Left ventricle myocardium inferior (tissue), 1 donor: ENCODE data around the gene USP6. TPM values are rescaled to one million over a fixed set of nuclear protein-coding genes. Genes with fewer than 3 reads are reported as not detected.
"Not testable (repeated sequence)": the region's sequence is repeated elsewhere in the genome, so short reads cannot be mapped to it uniquely, and the experiment has no call there.

Experiments
- DNase-seq: peaks from one replicate; pipeline ENCODE4 v3.0.0-alpha.2; 2020
- H3K27ac ChIP-seq: fragments of 200-600 bp; replicated peaks from 2 replicates; pipeline ENCODE4 v1.8.0; 2021
- H3K27me3 ChIP-seq: fragments of 200-600 bp; 2 replicates; pipeline ENCODE4 v1.8.0; 2021; ENCODE audit warnings: low read depth
- H3K36me3 ChIP-seq: fragments of 200-600 bp; 2 replicates; pipeline ENCODE4 v1.8.0; 2021
- H3K4me1 ChIP-seq: fragments of 200-600 bp; 2 replicates; pipeline ENCODE4 v1.8.0; 2021
- H3K4me3 ChIP-seq: fragments of 200-600 bp; 2 replicates; pipeline ENCODE4 v1.8.0; 2021; ENCODE audit warnings: mild to moderate bottlenecking, moderate library complexity
- H3K9me3 ChIP-seq: fragments of 200-600 bp; replicated peaks from 2 replicates; pipeline ENCODE4 v1.8.0; 2021
- CTCF ChIP-seq: fragments of 200-600 bp; IDR thresholded peaks from 2 replicates; pipeline ENCODE4 v1.8.0; 2021; ENCODE audit warnings: antibody characterized with exemption, mild to moderate bottlenecking, borderline replicate concordance
- intact Hi-C: fragments of 100-400 bp; cut with micrococcal nuclease; formaldehyde crosslinking; loops from one replicate; pipeline ENCODE4 v1.11.0; 2022
- total RNA-seq: library from RNA; stranded (reverse); fragmentation: NEBNext Ultra II Directional; extraction: Animal tissue kit (Norgen Biotek cat#: 25700); gene quantifications from one replicate; pipeline ENCODE4 v1.2.1, GENCODE V29; 2021
- donor health status: DM: no; HTN: yes; CAD: no; lungs with severe emphysema.

Gene USP6
- total RNA-seq, 1 donor from 2014 or later, result 0.05 TPM

DNA sequence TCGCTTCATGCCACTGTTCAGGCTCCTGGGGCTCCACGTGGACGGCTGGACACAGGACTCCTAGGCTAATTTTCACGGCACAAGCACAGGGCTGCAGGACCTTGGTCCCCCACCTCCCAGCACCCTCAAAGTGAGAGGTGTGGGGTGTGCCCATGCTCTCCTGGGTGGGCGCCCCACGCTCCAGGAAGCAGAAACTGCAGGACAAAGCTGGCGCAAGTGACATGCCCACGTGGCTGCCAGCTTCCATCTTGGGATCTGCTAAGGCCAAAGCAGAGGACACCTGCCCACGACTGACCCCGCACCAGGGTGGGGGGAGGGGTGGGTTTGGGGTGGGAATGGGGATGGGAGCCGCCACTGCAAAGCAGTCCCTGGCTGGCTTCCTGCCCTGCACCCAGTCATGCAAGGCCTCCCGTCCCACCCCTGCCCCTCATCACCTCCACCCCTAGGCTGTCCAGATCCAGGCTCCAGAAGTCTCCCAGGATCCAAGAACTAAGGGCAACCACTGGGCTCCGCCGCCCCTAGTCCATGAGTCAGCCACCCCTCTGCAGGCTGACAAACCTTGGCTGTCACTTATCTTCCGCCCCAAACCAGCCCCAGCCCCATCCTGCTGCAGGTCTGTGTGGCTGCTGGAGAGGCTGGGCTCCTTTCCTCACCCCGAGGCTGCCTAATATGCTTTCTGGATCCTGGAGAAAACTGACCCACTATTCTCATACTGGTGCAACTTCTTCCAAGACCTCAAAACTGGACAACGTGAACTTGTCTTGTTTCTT lies 11.1 kb downstream of the USP6 start:
- peaks cover 14% of the 10 kb centered on the region for H3K4me1 ChIP-seq
- DNase-seq, result no peak
- no peaks in the 10 kb centered on the region for H3K36me3 ChIP-seq
- no peak overlapping the region for H3K27ac ChIP-seq
- H3K9me3 ChIP-seq, result no peaks in the 10 kb centered on the region
- intact Hi-C loops, result no loop called here
- H3K27me3 ChIP-seq, result peaks cover 73% of the 10 kb centered on the region
- H3K4me3 ChIP-seq, result no peak overlapping the region
- TF ChIP-seq CTCF, result no peak

DNA sequence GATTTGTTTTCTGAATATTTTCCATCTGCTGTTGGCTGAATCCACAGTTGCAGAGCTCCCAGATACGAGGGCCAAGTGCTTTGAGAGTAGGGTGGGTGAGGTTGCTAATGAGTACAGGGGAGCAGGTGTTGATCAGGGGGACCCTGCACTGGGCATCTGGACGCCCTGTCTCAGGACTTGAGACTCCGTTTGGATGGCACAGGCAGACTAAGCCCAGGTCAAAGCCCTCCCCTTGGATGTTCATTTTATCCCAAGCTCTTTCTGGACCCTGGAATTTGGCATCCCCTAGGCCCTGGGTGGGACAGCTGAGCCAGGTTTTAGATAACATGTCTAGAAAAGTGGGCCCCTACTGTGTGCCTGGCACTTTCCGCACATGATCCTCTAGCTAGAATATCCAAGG lies 12.1 kb downstream of the USP6 start:
- intact Hi-C loops, result no loop called here
- Histone ChIP-seq H3K27ac (no peak overlapping the region), H3K36me3 (no peaks in the 10 kb centered on the region), H3K27me3 (peaks cover 64% of the 10 kb centered on the region), H3K4me1 (peaks cover 6% of the 10 kb centered on the region), H3K4me3 (no peak overlapping the region), H3K9me3 (no peaks in the 10 kb centered on the region)
- no peak for TF ChIP-seq CTCF
- no peak for DNase-seq

- H3K4me3 ChIP-seq, DNase-seq, H3K4me1 ChIP-seq, H3K27ac ChIP-seq, H3K36me3 ChIP-seq, H3K9me3 ChIP-seq, intact Hi-C loops: not testable (repeated sequence)
- peaks cover 59% of the 10 kb centered on the region for H3K27me3 ChIP-seq
Measured at GRCh38 chr17:5128387-5128786, 12.6 kb downstream of the USP6 start.

GRCh38 chr17:5128905-5129535 lies 13.2 kb downstream of the USP6 start:
- Histone ChIP-seq H3K36me3 (no peaks in the 10 kb centered on the region), H3K27ac (no peak overlapping the region), H3K9me3 (no peaks in the 10 kb centered on the region), H3K27me3 (peaks cover 53% of the 10 kb centered on the region), H3K4me3 (no peak overlapping the region), H3K4me1 (no peaks in the 10 kb centered on the region)
- intact Hi-C loops, result no loop called here
- TF ChIP-seq CTCF, result no peak
- DNase-seq, result no peak

DNA sequence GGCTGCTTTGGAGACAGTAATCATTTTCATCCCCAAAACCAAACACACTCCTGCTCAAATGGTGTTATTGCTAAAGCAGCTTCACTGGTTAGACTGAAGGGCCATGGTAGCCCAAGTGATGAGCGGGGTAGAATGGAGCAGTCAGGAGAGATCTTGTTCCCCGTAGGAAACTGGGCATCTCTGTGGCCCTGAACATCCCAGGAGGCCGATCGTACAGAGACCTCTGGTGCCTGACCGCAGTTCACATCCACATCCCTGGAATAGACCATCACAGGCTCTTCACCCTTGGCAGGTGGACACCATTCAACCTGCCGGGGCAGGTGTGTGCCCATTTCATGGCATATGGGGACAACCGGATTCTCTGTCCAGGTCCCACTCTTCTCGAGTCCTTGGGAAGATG lies 13.9 kb downstream of the USP6 start:
- H3K27ac ChIP-seq, H3K4me1 ChIP-seq, H3K9me3 ChIP-seq, H3K36me3 ChIP-seq, intact Hi-C loops, DNase-seq, H3K4me3 ChIP-seq: not testable (repeated sequence)
- H3K27me3 ChIP-seq, result peaks cover 45% of the 10 kb centered on the region

GRCh38 chr17:5130261-5130660 lies 14.4 kb downstream of the USP6 start:
- intact Hi-C loops, H3K9me3 ChIP-seq, DNase-seq, H3K4me3 ChIP-seq, H3K27ac ChIP-seq, H3K36me3 ChIP-seq, H3K4me1 ChIP-seq: not testable (repeated sequence)
- peaks cover 42% of the 10 kb centered on the region for H3K27me3 ChIP-seq

DNA sequence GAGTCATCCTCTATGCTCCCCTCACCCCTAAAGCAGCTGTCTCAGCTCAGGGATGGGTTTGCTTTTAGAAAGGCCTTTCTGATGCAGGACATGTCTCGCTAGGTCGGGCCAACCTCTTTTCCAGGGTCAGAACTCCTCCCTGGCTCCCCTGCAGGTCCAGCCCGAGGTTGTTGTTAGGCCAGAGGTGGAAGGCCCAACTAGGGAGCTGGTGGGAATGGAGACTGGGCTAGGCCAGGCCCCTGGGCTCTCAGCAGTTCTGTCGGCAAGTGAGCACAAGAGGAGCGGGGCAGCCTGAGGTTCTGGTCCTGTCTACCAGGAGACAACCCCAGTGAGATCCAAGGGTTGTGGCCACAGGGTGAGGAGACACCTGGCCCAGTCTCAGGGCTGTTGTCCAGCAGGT lies 14.9 kb downstream of the USP6 start:
- H3K9me3 ChIP-seq, intact Hi-C loops, H3K4me1 ChIP-seq, DNase-seq, H3K27ac ChIP-seq, H3K36me3 ChIP-seq, H3K4me3 ChIP-seq: not testable (repeated sequence)
- H3K27me3 ChIP-seq, result peaks cover 42% of the 10 kb centered on the region
